Measurements from ENCODE around the gene C18orf63.

- TF ChIP-seq CTCF (IDR thresholded peaks at IDR 0.05) (no peak), EP300 (IDR thresholded peaks at IDR 0.05) (no peak)
Measured at GRCh38 chr18:74328206-74328605, 12.6 kb downstream of the C18orf63 start.
